ENCODE measurements around the gene EEF1AKMT3. TPM values are rescaled to one million over a fixed set of nuclear protein-coding genes. Genes with fewer than 3 reads are reported as not detected.

Gene EEF1AKMT3
- total and polyA plus RNA-seq, 2 experiments from 2014 or later: 1.3 to 5.3 TPM

GRCh38 chr12:57732270-57732669 is 40.1 kb upstream of the EEF1AKMT3 start:
- H3K27me3 Mint-ChIP-seq (ENCODE audit: insufficient read depth, low read depth, poor library complexity): peaks cover 99% of the 10 kb centered on the region

More at GRCh38 chr12:57732270-57732669, 40.1 kb upstream of the EEF1AKMT3 start:
- no peak for DNase-seq (ENCODE audit: low spot score)
- peaks cover 28% of the 10 kb centered on the region for H3K4me1 Mint-ChIP-seq
- ATAC-seq: no peak
- H3K27ac ChIP-seq (ENCODE audit: low read depth): no peak overlapping the region
- no peaks in the 10 kb centered on the region for H3K9me2 ChIP-seq (ENCODE audit: insufficient read depth)
- H3K36me3 Mint-ChIP-seq (ENCODE audit: low read depth): no peaks in the 10 kb centered on the region; the same call in 2 of the 3 replicates
- H3K4me3 Mint-ChIP-seq: no peak overlapping the region
- H2AFZ ChIP-seq: no peak overlapping the region
- peaks cover 10% of the 10 kb centered on the region for H3F3A ChIP-seq (replicated peaks; ENCODE audit: low read depth)
- H3K36me3 ChIP-seq (ENCODE audit: insufficient read depth): no peaks in the 10 kb centered on the region
- peaks cover 100% of the 10 kb centered on the region for H3K27me3 ChIP-seq (ENCODE audit: insufficient read depth)
- H3K4me1 ChIP-seq (ENCODE audit: insufficient read depth): peaks cover 15% of the 10 kb centered on the region
- H4K20me1 ChIP-seq (replicated peaks; ENCODE audit: insufficient read depth): no peaks in the 10 kb centered on the region; the same call in 1 of the 2 replicates
- H3K9me3 Mint-ChIP-seq: peaks cover 2% of the 10 kb centered on the region
- H3K27ac Mint-ChIP-seq: no peak overlapping the region
- H3K4me2 ChIP-seq: no peak overlapping the region
- H3K4me3 ChIP-seq: no peak overlapping the region
- TF ChIP-seq, protein P1, sequence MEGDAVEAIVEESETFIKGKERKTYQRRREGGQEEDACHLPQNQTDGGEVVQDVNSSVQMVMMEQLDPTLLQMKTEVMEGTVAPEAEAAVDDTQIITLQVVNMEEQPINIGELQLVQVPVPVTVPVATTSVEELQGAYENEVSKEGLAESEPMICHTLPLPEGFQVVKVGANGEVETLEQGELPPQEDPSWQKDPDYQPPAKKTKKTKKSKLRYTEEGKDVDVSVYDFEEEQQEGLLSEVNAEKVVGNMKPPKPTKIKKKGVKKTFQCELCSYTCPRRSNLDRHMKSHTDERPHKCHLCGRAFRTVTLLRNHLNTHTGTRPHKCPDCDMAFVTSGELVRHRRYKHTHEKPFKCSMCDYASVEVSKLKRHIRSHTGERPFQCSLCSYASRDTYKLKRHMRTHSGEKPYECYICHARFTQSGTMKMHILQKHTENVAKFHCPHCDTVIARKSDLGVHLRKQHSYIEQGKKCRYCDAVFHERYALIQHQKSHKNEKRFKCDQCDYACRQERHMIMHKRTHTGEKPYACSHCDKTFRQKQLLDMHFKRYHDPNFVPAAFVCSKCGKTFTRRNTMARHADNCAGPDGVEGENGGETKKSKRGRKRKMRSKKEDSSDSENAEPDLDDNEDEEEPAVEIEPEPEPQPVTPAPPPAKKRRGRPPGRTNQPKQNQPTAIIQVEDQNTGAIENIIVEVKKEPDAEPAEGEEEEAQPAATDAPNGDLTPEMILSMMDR (conservative IDR thresholded peaks at IDR 0.05; ENCODE audit: low read depth in 2 of 2): peak in 1 of 2 experiments; percentile 15; a peak in 1 of 4 replicates
- TF ChIP-seq, protein P2, sequence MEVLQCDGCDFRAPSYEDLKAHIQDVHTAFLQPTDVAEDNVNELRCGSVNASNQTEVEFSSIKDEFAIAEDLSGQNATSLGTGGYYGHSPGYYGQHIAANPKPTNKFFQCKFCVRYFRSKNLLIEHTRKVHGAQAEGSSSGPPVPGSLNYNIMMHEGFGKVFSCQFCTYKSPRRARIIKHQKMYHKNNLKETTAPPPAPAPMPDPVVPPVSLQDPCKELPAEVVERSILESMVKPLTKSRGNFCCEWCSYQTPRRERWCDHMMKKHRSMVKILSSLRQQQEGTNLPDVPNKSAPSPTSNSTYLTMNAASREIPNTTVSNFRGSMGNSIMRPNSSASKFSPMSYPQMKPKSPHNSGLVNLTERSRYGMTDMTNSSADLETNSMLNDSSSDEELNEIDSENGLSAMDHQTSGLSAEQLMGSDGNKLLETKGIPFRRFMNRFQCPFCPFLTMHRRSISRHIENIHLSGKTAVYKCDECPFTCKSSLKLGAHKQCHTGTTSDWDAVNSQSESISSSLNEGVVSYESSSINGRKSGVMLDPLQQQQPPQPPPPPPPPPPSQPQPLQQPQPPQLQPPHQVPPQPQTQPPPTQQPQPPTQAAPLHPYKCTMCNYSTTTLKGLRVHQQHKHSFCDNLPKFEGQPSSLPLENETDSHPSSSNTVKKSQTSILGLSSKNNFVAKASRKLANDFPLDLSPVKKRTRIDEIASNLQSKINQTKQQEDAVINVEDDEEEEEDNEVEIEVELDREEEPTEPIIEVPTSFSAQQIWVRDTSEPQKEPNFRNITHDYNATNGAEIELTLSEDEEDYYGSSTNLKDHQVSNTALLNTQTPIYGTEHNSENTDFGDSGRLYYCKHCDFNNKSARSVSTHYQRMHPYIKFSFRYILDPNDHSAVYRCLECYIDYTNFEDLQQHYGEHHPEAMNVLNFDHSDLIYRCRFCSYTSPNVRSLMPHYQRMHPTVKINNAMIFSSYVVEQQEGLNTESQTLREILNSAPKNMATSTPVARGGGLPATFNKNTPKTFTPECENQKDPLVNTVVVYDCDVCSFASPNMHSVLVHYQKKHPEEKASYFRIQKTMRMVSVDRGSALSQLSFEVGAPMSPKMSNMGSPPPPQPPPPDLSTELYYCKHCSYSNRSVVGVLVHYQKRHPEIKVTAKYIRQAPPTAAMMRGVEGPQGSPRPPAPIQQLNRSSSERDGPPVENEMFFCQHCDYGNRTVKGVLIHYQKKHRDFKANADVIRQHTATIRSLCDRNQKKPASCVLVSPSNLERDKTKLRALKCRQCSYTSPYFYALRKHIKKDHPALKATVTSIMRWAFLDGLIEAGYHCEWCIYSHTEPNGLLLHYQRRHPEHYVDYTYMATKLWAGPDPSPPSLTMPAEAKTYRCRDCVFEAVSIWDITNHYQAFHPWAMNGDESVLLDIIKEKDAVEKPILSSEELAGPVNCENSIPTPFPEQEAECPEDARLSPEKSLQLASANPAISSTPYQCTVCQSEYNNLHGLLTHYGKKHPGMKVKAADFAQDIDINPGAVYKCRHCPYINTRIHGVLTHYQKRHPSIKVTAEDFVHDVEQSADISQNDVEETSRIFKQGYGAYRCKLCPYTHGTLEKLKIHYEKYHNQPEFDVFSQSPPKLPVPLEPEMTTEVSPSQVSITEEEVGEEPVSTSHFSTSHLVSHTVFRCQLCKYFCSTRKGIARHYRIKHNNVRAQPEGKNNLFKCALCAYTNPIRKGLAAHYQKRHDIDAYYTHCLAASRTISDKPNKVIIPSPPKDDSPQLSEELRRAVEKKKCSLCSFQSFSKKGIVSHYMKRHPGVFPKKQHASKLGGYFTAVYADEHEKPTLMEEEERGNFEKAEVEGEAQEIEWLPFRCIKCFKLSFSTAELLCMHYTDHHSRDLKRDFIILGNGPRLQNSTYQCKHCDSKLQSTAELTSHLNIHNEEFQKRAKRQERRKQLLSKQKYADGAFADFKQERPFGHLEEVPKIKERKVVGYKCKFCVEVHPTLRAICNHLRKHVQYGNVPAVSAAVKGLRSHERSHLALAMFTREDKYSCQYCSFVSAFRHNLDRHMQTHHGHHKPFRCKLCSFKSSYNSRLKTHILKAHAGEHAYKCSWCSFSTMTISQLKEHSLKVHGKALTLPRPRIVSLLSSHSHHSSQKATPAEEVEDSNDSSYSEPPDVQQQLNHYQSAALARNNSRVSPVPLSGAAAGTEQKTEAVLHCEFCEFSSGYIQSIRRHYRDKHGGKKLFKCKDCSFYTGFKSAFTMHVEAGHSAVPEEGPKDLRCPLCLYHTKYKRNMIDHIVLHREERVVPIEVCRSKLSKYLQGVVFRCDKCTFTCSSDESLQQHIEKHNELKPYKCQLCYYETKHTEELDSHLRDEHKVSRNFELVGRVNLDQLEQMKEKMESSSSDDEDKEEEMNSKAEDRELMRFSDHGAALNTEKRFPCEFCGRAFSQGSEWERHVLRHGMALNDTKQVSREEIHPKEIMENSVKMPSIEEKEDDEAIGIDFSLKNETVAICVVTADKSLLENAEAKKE (CRISPR knock-in tag; IDR thresholded peaks at IDR 0.05): no peak
- H3K79me2 ChIP-seq (replicated peaks; ENCODE audit: insufficient read depth): no peaks in the 10 kb centered on the region
